Measurements from ENCODE around the gene PTCRA. TPM values are rescaled to one million over a fixed set of nuclear protein-coding genes. Genes with fewer than 3 reads are reported as not detected.
"Not testable (repeated sequence)": the region's sequence is repeated elsewhere in the genome, so short reads cannot be mapped to it uniquely, and the experiment has no call there.

Gene PTCRA
- total and polyA plus RNA-seq, 3 donors from 2014 or later = 0.56 TPM; not detected in 2

- WGBS, 2 donors = 77 to 78% methylated on average over 9 of the region's 9 CpGs
- Histone ChIP-seq H3K27ac (no peak overlapping the region), H3K27me3 (no peaks in the 10 kb centered on the region), H3K36me3 (ENCODE audit: low read depth, missing control alignments) (no peaks in the 10 kb centered on the region), H3K9me3 (no peaks in the 10 kb centered on the region), H3K4me1 (peaks cover 5% of the 10 kb centered on the region), H3K4me3 (no peak overlapping the region)
- peak; percentile 27 for DNase-seq
- intact Hi-C loops (cut with DNase I; ENCODE audit: low total_unique reads) = no loop called here
- no peak for TF ChIP-seq CTCF (IDR thresholded peaks at IDR 0.05)
- TF ChIP-seq POLR2A (IDR thresholded peaks at IDR 0.05) = no peak
Observed at GRCh38 chr6:42938987-42939809, 23.3 kb downstream of the PTCRA start.

- Histone ChIP-seq H3K9me3 (no peaks in the 10 kb centered on the region), H3K4me3 (no peak overlapping the region), H3K27ac (no peak overlapping the region), H3K36me3 (ENCODE audit: low read depth, missing control alignments) (no peaks in the 10 kb centered on the region), H3K4me1 (peaks cover 5% of the 10 kb centered on the region), H3K27me3 (no peaks in the 10 kb centered on the region)
- TF ChIP-seq CTCF (IDR thresholded peaks at IDR 0.05) = no peak
- no peak for TF ChIP-seq POLR2A (IDR thresholded peaks at IDR 0.05)
- no peak for DNase-seq
- intact Hi-C loops (cut with DNase I; ENCODE audit: low total_unique reads) = no loop called here
- WGBS, 2 donors = 42 to 49% methylated on average over 4 of the region's 4 CpGs
Observed at GRCh38 chr6:42939810-42940167, 23.9 kb downstream of the PTCRA start.

GRCh38 chr6:42940493-42941045 is 24.7 kb downstream of the PTCRA start:
- Histone ChIP-seq H3K9me3 (no peaks in the 10 kb centered on the region), H3K27me3 (no peaks in the 10 kb centered on the region), H3K4me1 (peaks cover 5% of the 10 kb centered on the region), H3K4me3 (no peak overlapping the region), H3K36me3 (ENCODE audit: low read depth, missing control alignments) (no peaks in the 10 kb centered on the region), H3K27ac (no peak overlapping the region)
- 92 to 94% methylated on average over 4 to 6 of the region's 6 CpGs for WGBS, 2 donors
- intact Hi-C loops (cut with DNase I; ENCODE audit: low total_unique reads) = no loop called here
- no peak for DNase-seq
- no peak for TF ChIP-seq CTCF (IDR thresholded peaks at IDR 0.05)
- TF ChIP-seq POLR2A (IDR thresholded peaks at IDR 0.05) = no peak

GRCh38 chr6:42941356-42941755 is 25.5 kb downstream of the PTCRA start:
- H3K27ac ChIP-seq; H3K9me3 ChIP-seq; intact Hi-C loops (cut with DNase I; ENCODE audit: low total_unique reads); H3K4me1 ChIP-seq; H3K4me3 ChIP-seq; DNase-seq; H3K36me3 ChIP-seq (ENCODE audit: low read depth, missing control alignments); H3K27me3 ChIP-seq: not testable (repeated sequence)
- 93 to 98% methylated on average over 5 of the region's 5 CpGs for WGBS, 2 donors

- Histone ChIP-seq H3K4me1 (peaks cover 5% of the 10 kb centered on the region), H3K27ac (no peak overlapping the region), H3K4me3 (no peak overlapping the region), H3K9me3 (no peaks in the 10 kb centered on the region), H3K27me3 (no peaks in the 10 kb centered on the region), H3K36me3 (ENCODE audit: low read depth, missing control alignments) (no peaks in the 10 kb centered on the region)
- intact Hi-C loops (cut with DNase I; ENCODE audit: low total_unique reads) = no loop called here
- no peak for TF ChIP-seq CTCF (IDR thresholded peaks at IDR 0.05)
- TF ChIP-seq POLR2A (IDR thresholded peaks at IDR 0.05) = no peak
- no peak for DNase-seq
- 87 to 89% methylated on average over 7 of the region's 7 CpGs for WGBS, 2 donors
Observed at GRCh38 chr6:42942444-42942843, 26.6 kb downstream of the PTCRA start.
